NCI-H1436 treated with DMSO at 0.1 percent for 48 hours (cell line): ENCODE measurements around the gene MIPEP.
"Not testable (repeated sequence)": the region's sequence is repeated elsewhere in the genome, so short reads cannot be mapped to it uniquely, and the experiment has no call there.

Source experiments
- DNase-seq: peaks from one replicate; lab custom pipeline; 2025; lab: John Stamatoyannopoulos, UW

Gene MIPEP

DNA sequence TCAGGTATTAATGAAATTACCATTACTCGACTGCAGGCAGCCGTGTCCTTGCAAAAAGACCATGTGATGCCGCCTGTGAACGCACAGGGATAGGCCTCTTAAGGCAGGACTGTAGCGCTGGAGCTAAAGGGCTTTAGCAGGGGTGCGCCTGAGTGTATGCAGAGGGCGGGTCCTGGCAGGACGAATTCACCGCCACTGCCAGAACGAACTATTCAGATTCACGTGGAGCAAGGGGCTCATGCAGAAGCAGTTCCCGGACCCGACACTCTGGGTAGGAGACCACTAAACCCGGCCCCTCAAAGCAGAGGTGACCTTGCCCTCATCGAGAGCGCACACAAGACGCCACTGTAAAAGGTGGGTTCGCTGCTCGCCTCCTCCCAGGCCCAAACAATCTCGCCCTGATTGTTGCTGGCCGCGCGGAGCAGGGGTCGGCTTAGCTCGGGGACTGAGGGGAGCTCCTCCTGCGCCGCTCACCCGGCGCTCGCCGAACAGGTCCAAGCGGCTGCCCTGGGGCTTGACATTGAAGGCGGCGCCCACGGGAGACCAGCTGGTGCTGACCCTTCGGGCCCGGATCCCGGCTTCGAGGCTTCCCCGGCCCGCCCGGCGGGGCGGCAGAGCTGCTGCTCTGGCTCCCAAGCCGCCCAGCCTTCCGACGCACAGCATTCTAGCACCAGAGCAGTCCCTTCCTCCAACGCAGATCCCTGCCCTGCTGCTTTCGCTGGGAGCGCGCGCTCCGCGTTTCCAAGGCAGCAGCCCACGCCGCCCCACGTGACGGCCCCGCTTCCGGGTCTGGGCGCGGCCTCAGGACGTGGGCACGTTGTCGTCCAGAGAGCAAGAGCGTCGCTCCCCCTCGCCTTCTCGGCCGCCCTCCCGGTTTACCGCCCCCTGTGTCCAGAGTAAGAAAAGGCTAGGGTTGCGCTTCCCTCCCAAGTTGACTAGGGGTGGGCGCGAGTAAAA is at the start of gene MIPEP:
MIPEP (minus strand) TSS at position 743 of the 957 bp plus-strand sequence; CDS start at position 663, 80 bp downstream.
- DNase-seq, result no peak

DNA sequence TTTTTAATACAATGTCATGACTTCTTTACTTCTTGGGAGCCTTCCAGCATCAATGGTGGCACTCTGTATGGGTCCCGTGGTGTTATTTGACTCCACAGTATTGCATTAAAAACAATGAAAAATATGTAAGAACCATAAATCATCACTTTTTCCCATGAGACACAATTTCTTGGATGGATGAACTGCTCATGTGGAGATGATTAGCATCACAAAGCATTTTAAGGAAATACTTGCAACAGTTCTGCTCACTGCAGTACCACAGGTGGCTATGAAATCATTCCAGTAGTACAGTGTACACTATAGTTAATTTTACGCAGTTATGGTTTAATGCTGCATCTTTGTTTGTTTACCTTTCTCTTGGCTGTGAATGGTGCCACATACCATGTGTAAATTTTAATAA is 45.3 kb upstream of the MIPEP start:
- no peak for DNase-seq

DNA sequence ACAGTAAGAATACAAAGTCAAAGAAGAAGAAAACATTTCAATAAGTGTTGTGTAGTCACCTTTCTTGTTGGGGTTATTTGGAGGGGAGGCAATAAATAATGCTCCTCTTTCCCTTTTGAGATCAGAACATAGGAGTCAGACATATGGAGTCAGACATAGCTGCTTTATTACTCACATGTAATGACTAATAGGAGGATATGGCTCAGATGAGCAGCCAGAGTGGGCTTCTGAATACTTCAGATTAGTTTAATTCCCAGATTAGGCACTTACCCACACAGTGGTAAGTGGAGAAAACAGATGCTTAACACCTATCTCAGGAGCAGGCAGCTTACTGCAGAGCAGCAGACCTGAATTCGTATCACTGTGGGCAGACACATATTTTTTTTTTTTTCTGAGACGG is 39.8 kb upstream of the MIPEP start:
- DNase-seq, result no peak

DNA sequence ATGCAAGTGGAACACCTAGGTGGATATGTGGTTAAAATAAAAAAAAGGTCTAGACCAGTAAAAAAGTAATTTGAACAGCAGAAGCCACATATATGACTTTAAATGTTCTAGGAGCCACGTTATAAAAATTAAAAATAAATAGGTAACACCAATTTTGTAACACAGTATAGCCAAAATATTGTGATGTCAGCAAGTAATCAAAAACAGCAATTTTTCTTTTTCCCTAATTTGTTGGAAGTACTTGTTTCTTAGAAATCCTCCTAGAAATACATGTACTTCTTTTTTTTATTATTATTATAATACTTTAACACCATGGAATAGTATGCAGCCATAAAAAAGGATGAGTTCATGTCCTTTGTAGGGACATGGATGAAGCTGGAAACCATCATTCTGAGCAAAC is 33.8 kb upstream of the MIPEP start:
- no peak for DNase-seq

DNA sequence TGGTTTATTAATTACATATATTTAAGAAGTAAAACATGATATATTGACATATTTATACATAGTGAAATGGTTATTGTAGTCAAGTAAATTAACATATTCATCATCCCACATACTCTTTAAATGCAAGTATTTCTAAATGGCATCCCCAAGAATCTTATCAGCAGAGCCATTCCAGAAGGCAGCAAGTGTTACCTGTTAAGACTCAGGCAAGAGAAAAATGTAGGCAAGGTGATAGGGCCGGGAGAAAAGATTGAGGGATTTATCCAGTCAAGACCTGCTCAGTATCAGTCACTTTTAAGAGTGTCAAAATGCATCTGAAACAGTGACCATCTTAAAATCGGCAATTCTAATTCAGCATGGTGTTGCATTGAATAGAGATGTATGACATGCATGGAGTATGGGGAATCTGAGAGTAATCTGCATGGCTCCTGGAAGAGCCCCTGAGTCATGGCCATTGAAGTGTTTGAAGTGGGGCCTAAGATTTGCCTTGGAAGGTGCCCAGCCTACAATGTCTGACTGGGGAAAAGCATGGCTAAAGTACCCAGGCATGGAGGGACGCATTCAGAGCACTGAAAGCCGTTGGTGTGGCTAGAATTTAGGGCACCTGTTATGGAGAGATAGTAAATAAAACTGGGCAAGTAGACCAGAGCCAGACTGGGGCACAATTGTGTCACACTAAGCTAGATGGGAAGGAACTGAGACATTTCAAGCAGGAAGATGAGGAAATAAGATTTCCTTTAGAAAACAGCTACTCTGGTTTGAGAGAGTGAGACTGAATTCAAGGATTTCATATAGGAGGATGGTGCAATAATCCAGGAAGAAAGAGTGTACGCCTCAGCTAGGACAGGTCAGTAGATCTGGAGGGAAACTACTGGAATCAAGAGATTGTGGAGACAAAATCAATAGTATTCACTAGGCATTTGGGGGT is 33.1 kb upstream of the MIPEP start:
- no peak for DNase-seq

DNA sequence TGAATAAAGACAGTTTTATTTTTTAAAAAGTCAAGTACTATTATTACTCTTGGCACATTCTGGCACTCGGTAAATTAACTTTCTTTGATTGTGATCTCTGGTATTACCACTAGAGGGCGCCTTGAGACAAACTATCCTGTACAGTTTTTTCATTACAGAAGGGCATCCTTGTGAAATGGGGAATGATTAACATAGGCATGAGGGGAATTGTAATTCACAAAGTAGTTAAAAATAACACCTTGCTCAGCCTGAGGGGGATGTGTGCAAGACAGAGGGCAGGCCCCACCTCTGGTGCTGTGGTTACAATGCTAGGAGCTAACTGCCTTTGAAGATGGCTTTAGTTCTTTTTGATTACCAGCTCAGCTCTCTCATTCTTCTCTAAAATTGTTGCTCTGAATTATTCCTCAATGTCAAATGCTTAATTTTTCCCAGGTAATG is 32.3 kb upstream of the MIPEP start:
- DNase-seq, result no peak

DNA sequence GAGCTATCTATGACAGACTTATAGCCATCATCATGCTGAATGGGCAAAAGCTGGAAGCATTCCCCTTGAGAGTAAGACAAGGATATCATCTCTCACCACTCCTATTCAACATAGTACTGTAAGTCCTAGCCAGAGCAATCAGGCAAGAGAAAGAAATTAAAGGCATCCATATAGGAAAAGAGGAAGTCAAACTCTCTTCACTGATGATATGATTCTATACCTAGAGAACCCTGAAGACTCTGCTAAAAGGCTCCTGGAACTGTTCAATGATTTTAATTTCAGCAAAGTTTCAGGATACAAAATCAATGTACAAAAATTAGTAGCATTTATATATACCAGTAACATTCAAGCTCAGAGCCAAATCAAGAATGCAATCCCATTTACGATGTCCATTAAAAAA is 29.8 kb upstream of the MIPEP start:
- DNase-seq, result no peak

DNA sequence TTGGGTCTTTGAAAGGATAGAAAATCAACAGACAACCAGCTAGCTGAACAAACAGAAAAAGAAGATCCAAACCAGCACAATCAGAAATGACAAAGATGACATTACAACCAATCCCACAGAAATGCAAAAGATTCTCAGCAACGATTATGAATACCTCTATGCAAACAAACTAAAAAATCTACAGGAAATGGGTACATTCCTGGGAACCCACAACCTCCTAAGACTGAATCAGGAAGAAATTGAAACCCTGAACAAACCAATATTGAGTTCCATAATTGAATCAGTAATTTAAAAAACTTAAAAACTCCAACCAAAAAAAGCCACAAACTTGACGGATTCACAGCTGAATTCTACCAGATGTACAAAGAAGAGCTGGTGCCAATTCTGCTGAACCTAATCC is 29.0 kb upstream of the MIPEP start:
- no peak for DNase-seq

DNA sequence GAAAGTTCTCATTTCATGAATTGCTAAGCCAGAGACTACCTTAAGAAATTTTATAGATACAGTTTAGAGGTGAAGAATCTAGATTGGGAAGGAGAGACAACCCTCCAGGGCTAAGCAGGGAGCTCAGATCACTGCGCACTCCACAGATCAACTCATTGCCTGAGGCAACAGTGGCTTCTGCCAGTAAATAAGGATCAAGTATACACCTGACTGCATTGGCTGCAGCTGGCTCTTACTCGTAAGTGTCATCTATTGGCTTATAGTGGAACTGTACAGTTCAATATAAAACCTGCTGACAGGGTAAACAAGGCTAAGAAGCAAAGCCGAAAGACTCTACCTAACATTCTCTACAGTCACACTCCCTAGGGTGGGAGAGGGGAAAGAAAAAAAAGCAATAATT is 26.1 kb upstream of the MIPEP start:
- DNase-seq, result no peak

DNA sequence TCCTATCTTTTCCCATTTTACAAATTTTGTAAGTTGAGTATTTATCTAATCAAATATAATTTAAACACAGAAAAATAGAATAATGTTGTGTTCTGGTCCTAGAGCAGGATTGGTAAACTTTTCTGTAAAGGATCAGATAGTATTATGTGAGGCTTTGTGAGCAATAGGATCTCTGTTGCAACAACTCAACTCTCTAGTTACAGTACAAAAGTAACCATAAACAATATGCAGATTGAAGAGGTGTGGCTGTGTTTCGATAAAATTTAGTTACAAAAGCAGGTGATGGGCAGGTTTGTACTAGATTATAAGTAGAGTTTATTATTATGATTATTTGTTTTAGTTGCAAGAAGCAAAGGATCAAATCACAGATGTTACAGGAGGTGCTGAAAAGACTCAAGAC is 23.3 kb upstream of the MIPEP start:
- DNase-seq, result no peak

DNA sequence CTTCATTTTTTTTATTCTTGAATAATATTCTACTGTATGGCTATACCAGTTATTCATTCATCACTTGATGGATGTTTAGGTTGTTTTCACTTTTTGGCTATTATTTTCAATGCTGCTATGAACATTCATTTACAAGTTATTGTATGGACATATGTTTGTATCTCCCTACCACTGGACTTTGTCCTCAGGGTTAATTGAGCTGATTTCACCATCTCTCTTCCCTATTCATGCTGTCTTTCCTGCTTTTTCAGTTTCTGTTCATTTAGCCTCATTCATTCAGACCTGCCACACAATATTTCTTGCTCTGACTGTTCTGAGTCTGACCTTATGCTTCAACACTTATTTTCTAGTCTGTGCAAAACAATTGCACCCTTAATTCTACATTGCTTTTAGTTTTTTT is 20.4 kb upstream of the MIPEP start:
- DNase-seq, result no peak

DNA sequence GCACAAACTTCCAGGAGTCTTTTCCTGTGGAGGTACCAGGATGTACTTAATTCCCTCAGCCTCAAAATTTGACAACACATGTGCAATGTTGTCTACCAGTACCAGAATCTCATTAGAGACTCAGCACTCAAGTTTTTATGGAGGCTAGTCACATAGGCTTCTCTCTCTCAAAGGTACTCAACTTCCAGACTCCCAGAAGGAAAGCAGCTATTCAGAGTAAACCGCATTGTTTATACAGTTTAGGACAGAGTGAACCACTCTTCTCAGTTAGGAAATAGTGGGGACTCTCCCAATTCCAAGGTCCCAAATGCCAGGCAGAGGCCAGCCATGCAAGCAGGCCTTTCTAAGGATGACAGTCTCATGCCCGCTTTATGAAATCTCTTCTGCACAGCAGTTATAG is 16.6 kb upstream of the MIPEP start:
- DNase-seq, result no peak

DNA sequence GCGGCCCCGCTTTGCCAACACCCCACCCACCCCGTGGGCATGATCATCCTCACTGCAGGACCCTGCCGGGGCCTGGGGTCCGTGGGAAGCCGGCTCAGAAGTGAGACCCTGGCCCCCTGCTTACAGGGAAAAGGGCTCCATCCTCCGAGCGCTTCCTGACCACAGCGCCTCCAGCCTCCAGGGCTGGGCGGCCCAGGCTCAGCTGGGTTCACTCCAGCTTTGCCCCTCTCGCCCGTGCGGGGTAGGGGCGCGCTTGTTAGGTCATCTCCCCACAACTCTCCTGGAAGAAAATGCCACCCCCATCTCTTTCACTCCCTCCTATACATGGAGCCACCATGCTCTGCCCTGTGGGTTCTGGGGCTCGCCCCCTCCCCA is 14.7 kb upstream of the MIPEP start:
- no peak for DNase-seq

DNA sequence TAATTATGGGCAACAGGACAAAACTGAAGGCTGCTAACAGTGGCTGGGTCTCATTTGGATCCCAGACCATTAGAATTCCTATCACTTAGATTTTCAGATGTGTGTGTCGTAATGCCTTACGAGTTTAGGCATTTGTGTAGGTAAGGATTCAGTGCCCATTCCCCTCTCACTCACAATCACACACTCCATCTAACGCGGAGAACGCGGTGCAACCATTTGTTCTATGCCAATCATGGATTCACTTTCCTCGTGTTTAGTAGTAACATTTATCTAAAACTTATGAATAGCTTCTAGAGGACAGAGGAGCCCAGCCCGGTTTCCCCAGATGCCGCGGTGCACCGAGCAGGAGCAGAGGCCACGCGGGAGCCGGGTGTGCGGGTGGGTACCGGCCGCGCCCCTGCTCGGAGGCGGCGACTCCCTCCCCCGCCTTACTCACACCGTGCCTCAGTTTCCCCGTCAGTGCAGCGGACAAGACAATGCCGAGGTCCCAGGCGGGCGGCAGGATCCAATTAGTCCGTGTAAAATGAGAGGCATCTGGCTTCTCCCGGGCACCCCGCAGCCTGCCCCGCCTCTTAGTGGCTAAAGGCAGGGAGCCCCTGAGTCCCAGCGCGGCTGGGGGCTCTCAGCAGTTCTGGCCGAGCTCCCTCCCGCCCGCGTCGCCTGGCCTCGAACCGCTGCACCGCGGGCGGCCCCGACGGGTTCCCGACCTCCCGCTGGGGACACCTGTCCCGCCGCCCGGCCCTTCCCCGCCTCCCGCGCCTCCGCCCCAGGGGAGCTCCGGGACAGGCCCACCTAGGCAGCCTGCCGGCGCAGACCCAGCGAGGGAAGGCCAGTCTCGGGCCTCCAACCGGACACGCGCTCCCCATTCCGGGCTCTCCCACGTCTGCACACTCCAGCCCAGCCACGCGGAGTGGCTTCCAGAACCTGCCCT is 14.0 kb upstream of the MIPEP start:
- DNase-seq, result no peak

DNA sequence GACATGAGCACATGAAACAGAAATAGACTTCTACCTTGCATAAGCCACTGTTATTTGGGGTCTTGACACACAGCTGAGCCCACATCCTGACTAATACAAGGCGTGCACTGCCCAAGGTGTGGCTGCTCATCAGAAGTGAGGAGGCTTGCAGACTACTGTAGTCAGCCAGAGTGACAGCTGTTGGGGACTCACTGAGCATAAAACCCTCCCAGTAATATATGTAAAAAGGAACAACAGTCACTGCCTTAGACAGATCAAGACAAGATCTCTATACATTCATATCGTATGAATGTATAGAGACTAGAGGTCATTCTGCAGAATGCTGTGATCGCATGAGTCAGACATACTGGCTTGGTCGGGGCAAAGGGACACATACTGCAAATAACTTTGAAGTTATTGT is 12.2 kb upstream of the MIPEP start:
- no peak for DNase-seq

DNA sequence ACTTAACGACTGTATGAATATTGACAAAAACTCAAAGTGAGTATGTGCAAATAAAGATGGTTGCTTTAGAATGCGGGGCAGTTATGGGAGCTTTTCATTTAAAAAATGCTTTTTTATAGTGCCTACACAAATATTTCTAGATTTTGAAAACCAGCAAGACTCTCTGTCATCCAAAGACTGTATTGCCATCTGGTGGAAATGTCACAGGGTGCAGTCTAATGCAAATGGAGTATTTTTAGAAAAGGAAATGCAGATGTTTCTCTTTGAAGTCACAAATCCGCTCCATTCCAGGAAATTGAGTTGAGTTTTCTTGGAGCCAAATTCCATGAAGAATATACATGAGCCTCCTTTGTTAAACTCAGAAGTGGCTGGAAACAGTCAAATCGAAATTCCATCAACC is 10.4 kb upstream of the MIPEP start:
- DNase-seq, result no peak

DNA sequence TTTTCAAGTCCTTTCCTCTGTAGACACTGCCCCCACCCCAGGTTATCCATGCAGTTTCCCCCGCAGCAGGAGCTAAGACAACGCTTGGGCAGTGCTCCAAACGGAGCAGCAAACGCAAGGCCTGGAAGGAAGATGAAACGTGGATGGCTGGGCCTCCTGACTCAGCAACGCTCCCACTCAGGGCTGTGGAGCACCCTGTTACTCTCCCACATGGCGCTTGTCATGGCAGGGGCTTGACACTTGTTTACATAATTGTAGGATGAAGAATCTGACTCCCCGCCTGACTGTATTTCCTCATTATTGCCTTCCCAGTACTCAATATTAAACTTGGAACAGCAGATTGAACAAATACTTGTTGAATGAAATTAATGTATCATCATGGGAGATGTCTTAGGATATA is 8.9 kb upstream of the MIPEP start:
- no peak for DNase-seq

DNA sequence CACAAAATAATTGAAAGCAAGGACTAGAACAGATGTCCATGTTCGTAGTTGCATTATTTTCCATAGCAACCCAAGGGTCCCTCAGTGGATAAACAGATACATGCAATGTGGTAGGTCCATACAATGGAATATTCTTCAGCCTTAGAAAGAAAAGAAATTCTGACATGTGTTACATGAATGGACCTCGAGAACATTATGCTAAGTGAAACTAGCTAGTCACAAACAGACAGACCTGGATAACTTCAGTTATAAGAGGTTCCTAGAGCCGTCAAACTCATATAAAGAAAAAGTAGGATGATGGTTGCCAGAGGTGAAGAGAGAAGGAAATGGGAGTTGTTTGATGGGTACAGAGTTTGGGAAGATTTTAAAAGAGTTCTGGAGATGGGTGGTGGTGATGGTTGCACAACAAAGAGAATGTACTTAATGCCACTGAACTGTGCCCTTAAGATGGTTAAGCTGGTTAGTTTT is 8.3 kb upstream of the MIPEP start, which contains the start of gene C1QTNF9B:
C1QTNF9B (minus strand) TSS at position 51 of the 468 bp plus-strand sequence.
- not testable (repeated sequence) for DNase-seq

DNA sequence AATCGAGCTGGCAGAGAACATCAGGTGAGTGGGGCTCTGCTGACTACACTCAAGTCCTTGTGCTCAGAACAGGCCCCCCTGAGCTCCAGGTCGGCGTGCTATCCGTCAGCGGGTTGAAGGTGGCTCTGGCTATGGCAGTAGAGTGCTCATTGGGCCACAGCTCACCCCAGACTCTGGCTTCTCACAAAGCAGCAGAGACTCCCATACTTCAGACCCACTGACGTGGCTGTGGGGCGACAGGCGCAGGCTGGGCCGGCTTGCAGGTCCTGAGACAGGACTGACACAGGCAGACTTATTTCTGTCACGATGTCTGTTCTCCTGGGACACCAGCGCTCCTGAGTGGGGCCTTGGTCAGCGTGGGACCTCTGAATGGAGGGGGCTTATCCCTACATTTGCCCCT is 5.5 kb upstream of the MIPEP start:
- DNase-seq, result not testable (repeated sequence)

DNA sequence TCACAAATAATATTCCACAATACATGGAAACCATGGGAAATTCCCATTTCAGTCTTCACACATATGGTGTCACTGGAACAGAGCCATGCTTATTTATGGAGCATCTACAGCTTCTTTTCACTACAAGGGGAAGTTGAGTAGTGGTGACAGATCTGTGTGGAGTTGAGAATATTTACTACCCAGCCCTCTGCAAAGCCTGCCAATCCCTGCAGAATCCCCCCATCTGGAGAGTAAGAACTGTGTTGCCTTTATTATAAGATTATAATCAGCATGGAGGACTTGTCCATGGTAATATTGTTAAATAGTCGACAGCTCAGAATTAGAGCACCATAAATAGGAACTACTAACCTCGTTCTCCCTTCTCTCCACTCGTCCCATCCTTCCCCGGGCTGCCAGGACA is 4.6 kb upstream of the MIPEP start:
- not testable (repeated sequence) for DNase-seq
